HG03521 (cell line): Measurements from ENCODE around the gene LANCL3.
"Not testable (repeated sequence)": the region's sequence is repeated elsewhere in the genome, so short reads cannot be mapped to it uniquely, and the experiment has no call there.

Experiments used
- ATAC-seq: cut with Tn5 transposase; IDR thresholded peaks from one replicate; pipeline ENCODE4 v1.9.1; 2021; ENCODE audit warnings: mild to moderate bottlenecking, moderate library complexity; ENCODE audit not compliant: unreplicated experiment

Gene LANCL3

GRCh38 chrX:37609727-37610126 lies 38.3 kb downstream of the LANCL3 start:
- no peak for ATAC-seq

- no peak for ATAC-seq
Observed at GRCh38 chrX:37613933-37614332, 42.5 kb downstream of the LANCL3 start.

GRCh38 chrX:37627602-37628001 lies 56.1 kb downstream of the LANCL3 start:
- no peak for ATAC-seq

GRCh38 chrX:37638047-37638446 lies 66.6 kb downstream of the LANCL3 start:
- no peak for ATAC-seq

GRCh38 chrX:37640142-37640541 lies 68.7 kb downstream of the LANCL3 start:
- no peak for ATAC-seq

- no peak for ATAC-seq
Observed at GRCh38 chrX:37641859-37642258, 70.4 kb downstream of the LANCL3 start.

- ATAC-seq: no peak
Observed at GRCh38 chrX:37644381-37645305, 73.2 kb downstream of the LANCL3 start.

GRCh38 chrX:37646254-37646653 lies 74.8 kb downstream of the LANCL3 start:
- no peak for ATAC-seq

GRCh38 chrX:37650879-37651278 lies 79.4 kb downstream of the LANCL3 start:
- not testable (repeated sequence) for ATAC-seq

- ATAC-seq: no peak
Observed at GRCh38 chrX:37651921-37652452, 80.5 kb downstream of the LANCL3 start.

GRCh38 chrX:37652589-37653231 lies 81.2 kb downstream of the LANCL3 start:
- no peak for ATAC-seq

- ATAC-seq: no peak
Observed at GRCh38 chrX:37653397-37654085, 82.1 kb downstream of the LANCL3 start.

- no peak for ATAC-seq
Observed at GRCh38 chrX:37658343-37659030, 87.0 kb downstream of the LANCL3 start.

GRCh38 chrX:37659047-37659446 lies 87.6 kb downstream of the LANCL3 start:
- no peak for ATAC-seq

- no peak for ATAC-seq
Observed at GRCh38 chrX:37662181-37662580, 90.7 kb downstream of the LANCL3 start.

- ATAC-seq: no peak
Observed at GRCh38 chrX:37666516-37666915, 95.1 kb downstream of the LANCL3 start.

- ATAC-seq: no peak
Observed at GRCh38 chrX:37667141-37667540, 95.7 kb downstream of the LANCL3 start.

GRCh38 chrX:37672563-37672962 lies 101.1 kb downstream of the LANCL3 start:
- ATAC-seq: no peak

- no peak for ATAC-seq
Observed at GRCh38 chrX:37676811-37677210, 105.3 kb downstream of the LANCL3 start.

- ATAC-seq: no peak
Observed at GRCh38 chrX:37677243-37677642, 105.8 kb downstream of the LANCL3 start.

- no peak for ATAC-seq
Observed at GRCh38 chrX:37677765-37678164, 106.3 kb downstream of the LANCL3 start.
